GM18519 (cell line): ENCODE results near the gene ZNF883.
"Not testable (repeated sequence)": the region's sequence is repeated elsewhere in the genome, so short reads cannot be mapped to it uniquely, and the experiment has no call there.

Source experiments
- ATAC-seq: cut with Tn5 transposase; IDR thresholded peaks from one replicate; pipeline ENCODE4 v1.9.1; 2021; ENCODE audit warnings: mild to moderate bottlenecking, moderate library complexity; ENCODE audit not compliant: unreplicated experiment, low FRiP score

Gene ZNF883

DNA sequence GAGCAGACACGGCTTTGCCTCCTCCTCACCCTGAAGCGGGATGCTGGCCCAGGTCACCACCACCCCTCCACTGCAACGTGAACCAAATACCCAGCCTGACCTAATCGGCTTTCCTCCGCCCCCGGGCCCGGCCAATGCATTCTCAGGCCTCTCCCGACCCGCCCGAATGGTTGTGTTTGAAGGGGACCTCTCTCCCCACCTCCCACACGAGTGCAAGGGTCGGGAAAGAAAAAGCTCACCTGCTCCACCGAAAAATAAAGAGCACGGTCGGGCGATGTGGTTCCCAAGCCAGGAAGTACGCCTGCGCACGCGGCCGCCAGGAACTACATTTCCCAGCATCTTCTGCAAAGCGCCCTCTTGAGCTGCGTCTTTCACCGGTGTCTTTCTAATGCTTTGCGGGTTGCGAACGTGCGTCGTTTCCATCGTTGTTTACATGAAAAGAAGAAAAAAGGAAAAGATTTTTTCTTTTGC is at the start of gene ZNF883:
TSS of gene ZNF883 (minus strand) at position 282 of the 471 bp plus-strand sequence.
- ATAC-seq: no peak

DNA sequence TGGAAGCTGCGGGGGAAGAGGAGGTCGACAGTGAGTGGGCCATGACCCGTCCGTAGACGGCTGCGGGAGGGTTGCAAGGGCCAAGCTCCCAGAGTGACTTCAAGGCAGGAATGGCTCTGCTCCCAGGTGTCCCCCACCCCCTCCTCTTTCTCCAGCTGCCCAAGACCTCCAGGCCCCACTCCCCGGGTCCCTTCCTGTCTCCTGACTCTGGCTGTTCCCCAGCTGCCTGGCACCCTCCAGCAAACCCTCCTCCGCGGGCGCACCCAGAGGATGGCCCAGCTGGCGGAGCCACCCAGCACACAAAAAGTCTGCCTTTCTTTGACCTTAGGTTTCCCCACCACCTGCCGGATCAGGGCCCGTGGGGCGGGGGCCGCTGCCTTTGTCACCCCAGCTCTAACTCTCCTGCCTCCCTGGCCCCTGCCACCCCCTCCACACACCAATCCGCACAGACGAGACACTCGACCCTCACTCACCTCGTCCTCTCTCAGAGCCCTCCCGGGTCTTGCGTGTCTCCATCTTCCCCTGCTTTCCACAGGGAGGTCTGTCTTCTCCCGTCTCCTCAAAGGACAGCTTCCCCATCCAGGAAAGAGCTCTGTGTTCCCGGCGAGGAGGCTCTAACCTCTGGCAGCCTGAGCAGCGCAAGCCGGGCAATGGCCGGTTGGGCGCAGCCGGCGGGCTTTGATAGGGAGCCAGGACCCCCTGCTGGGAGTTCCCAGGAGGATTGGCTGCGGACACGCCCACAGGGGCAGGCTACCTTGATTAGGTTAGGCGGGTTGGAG is 49.3 kb upstream of the ZNF883 start:
- not testable (repeated sequence) for ATAC-seq

DNA sequence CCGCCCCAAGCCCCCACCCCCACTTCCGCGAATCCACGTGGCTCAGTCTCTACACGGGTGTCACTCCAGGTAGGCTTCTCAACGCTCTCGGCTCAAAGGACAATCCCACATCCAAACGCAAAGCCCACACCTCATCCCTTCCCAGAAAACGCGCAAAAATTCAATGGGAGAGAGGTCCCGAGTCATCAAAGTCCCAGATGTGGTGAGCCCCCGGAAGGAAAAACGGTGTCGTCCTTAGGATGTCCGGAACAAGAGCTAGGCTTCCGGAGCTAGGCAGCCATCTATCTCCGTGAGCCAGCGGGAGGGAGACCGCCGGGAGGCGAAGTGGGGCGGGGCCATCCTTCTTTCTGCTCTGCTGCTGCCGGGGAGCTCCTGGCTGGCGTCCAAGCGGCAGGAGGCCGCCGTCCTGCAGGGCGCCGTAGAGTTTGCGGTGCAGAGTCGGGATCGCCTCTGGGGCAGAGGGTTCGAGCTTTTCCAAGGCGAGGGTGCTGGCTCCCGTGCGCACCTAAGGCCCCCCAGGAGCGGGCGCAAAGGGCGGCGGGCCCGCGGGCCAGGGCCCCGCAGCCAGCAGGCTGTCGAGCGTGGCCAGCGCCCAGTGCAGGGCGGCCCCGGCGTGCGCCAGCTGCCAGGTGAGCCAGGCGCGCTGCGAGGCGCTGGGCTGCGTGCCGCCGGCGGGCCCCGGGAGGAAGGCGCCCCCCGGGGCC is 47.7 kb upstream of the ZNF883 start:
- ATAC-seq: not testable (repeated sequence)

DNA sequence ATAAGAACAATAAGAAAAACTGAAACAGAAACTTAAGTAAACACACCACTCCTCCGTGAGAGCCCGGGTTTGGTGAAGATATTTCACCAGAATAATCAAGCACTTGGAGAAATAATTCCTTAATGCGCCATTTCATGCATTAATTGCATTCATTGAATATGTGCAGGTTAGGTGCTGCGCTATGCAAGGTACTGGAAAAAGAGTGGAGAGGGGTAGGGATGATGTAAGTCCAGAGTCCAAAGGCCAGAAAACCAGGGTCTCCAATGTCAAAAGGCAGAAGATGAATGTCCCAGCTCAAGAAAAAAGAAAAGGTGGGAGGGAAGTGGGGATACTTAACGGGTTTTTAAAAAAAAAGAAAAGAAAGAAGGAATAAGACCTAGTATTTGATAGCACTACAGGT is 45.2 kb upstream of the ZNF883 start:
- no peak for ATAC-seq

DNA sequence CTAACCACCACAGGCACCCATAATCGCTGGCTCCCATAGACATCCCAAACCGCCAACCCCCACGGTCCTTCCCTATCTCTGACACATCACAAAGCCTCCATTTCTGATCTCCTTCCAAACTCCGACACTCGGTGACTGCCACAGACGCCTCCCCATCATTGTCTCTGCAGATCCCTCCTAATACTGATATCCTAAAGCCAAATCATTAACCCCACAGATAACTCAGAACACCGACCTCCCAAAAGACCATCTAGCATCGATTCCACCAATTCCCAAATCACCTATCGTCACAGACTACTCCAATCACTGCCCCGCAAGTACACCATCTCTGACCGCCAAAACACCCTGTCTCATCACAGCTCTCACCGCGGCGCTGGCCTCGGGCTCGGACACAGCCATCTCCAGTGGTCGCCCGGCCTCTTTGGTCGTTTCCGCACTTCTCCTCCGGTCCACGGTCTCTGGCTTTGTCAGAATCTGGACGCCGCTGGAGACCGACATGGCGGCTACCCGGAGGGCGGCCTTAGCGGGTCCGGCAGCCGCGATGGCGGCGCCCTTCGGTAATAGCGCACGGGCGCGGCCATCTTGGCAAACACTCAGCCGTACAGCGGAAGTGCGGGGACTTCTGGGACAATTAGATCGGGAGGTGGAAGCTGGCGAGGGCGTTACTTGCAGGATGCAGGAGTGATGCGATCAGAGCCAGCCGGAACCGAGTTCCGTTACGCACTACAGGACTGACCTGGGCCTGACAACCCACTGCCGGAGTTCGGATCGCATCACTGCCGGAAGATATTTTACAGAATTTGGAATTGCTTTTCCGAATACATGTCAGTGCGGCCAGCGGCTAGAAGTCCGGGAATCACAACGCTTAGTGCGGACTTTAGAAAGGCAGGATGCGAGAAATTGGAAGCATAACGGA is 44.5 kb upstream of the ZNF883 start, which contains the start of gene ZFP37:
TSS of gene ZFP37 (minus strand) at position 534 of the 916 bp plus-strand sequence. CDS start at position 498, 36 bp downstream.
- ATAC-seq: peak; percentile 84

DNA sequence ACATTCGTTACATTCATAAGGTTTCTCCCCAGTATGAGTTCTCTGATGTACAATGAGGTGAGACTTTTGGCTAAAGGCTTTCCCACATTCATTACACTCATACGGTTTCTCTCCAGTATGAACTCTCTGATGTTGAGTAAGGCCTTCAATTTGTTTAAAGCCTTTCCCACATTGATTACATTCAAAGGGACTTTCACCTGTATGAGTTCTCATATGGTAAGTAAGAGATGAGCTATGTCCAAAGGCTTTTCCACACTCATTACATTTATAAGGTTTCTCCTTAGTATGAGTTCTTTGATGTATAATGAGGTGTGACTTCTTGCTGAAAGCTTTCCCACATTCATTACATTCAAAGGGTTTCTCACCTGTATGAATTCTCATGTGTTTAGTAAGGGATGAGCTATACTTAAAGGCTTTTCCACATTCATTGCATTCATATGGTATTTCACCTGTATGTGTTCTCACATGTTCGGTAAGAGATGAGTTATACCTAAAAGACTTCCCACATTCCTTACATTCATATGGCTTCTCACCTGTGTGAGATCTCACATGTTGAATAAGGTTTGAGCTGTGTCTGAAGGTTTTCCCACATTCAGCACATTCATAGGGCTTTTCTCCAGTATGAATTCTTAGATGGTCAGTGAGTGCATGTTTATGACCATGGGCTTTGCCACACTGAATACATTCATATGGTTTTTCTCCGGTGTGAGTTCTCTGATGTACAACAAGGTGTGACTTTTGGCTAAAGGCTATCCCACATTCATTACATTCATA is 31.1 kb upstream of the ZNF883 start:
- ATAC-seq: no peak

DNA sequence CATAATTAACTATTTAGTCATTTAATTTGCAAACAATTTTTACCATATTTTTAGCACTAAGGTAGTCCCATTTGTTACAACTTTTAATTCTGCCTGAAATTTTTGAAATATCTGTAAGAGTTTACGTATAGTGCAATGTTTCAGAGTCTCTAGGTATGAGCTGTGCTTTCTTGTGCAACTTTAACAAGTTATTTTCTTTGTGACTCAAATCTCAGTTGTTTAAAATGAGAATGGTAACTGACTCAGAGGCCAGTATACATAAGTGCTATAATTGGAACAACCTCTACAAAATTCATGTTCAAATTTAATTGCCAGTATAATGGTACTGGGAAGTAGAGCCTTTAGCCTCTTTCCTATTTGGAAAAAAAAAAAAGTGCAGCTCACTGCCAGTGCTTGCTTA is 14.2 kb upstream of the ZNF883 start:
- ATAC-seq: no peak

DNA sequence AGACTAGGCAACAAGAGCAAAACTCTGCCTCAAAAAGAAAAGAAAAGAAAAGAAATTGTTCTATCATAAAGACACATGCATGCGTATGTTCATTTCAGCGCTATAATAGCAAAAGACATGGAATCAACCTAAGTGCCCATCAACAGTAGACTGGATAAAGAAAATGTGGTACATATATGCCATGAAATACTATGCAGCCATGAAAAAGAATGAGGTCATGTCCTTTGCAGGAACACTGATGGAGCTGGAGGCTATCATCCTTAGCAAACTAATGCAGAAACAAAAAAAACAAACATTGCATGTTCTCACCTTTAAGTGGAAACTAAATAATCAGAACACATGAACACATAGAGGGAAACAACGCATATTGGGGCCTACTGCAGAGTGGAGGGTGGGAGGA is 6.3 kb upstream of the ZNF883 start:
- no peak for ATAC-seq

DNA sequence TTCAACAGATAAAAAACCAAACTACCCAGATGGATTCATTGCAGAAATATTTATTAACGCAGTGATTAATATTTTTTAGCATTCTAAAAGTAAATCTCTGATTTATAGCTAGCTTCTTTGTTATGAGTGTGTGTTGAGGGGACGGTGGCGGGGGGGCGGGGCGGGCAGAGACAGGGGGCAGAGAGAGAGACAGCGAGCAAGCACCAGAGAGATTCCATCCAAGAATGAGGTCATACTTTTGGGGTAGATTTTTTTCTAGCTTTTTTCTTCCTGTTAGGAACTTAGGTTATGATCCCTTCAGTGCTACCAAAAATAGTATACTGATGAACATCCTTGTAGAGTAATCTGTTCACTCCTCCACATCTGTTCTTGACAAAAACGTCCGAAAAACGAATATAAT is 500 bp upstream of the ZNF883 start:
- ATAC-seq: no peak

DNA sequence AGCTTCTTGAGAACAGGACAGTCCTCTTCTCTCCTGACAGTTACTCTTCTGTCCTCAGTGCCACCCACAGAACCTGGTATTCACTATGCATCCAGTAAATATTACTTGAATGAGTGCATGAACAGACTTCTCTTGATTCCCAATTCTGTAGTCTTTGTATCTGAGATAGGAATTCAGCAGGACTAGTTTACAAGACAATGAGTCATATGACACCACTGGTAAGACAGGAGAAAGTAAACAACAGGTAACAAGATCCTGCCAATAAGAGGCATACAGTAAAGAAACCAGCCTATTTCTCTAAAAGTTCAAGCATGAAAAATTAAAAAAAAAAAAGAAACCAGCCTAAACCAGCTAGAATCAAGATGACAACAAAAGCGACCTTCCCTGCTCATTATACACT is 6.2 kb downstream of the ZNF883 start:
- ATAC-seq: no peak

DNA sequence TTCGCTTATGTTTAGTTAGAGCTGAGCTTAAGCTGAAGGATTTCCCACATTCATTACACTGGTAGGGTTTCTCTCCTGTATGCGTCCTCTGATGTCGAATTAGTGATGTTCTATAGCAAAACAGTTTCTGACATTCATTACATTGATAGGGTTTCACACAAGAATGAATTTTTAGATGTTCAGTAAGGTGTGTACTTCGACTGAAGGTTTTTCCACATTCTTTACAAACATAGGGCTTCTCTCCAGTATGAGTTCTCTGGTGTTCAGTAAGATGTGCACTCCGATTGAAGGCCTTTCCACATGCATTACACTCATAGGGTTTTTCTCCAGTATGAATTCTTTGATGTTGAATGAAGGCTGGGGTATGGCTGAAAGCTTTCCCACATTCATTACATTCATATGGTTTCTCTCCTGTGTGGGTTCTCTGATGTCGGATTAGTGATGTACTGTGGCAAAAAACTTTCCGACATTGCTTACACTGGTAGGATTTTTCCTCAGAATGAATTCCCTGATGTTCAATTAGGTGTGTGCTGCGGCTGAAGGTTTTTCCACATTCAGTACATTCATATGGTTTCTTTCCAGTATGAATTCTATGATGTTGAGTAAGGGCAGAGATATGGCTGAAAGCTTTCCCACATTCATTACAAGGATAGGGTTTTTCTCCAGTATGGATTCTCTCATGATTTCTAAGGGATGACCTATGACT is 14.6 kb downstream of the ZNF883 start:
- ATAC-seq: no peak

DNA sequence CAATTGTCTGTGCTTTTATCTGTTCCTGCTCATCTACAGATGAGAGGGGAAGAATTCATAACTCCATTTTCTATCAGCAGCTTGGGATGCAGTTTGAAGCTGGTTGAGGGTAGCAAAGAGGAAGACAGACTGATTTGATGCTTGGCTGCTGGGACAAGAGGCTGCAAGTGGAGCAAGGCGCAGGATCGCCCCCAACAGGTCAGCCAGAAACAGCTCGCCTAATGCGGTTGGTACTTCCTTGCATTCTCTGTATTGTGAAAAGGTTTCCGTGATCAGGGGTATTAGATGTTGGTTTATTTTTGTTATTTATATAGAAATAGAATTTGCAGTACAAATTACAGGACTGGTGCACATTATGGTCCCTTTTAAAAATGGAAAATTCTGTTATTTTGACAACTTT is 40.6 kb downstream of the ZNF883 start:
- ATAC-seq: no peak

DNA sequence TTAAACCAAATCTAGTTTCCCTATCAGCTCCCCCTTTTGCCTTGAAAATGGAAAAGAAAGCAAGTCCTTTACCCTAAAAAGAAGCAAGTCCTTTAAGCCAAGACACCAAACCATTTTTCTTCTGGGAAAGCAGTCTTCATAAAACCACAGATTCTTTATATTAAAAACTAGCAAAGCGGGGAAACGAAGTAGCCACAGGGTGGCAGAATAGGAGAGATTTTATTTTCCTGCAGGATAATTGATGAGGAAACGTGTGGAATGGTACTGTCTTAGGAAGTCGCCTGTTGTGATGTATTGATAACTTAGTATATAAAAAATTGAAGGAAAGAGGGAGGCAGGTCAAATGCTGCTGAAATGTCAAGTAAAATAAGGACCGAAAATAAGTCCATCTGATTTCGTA is 41.1 kb downstream of the ZNF883 start:
- no peak for ATAC-seq

DNA sequence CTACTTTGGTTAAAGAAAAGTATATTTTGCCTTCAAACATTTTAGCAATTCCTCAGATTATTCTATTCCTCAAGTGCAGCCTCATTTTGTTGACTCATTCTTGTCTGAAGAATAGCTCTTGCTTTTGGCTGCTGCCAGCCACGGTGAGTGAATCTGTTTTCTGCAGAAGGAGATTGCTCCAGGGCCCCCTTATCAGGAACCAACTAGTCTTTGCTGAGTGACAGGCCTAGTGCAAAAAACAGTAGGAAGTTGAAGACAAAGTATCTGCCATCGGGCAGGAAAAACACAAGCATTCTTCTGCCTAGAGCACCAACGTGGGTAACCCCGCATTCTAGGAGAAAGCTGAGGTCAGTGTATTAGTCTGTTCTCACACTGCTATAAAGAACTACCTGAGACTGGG is 42.3 kb downstream of the ZNF883 start:
- ATAC-seq: no peak

DNA sequence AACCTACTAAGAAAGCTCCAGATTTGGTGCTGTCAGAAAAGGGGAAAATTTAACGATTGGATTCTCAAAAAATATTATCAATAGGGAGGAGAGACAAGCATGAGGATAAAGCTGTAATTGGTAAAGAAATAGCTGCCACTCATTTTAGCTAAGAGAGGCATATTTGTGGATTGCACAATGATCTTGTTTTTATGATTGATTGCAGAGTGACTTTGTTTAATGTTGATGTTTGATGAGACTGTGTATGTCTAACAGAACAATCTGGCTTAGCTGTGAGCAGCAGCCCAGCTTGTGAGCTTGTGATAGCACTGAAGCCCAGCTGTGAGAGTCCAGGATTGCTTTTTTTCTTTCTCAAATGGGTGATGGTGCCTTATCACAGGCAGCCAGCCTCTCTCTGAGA is 56.4 kb downstream of the ZNF883 start:
- no peak for ATAC-seq

DNA sequence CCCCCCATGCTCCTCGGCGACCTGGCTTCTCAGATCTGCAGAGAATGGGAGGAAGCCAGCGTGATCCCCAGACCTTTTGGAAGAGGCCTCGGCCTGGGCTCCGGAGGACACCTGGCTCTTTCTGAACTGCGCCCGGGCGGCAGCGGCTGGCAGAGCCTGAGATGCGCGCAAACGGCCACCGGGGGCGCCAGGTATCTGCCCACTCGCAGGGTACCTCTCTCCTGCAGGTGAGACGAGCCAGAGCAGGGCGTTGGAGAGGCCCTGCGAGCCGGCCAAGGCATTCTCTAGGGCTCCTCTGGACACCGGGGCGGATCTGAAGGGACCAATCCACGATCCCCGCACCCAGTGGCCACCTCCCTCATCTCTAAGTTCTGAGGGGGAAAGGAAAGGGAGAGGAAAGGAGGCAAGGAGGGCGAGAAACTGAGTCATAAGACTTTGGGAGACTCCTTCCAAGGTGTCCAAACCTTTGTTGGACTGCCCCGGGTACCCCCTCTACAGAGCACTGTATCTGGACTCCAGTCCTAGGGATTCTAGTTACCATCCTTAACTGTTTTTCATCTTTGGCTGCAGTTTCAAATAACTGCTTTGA is 66.3 kb downstream of the ZNF883 start:
- no peak for ATAC-seq

DNA sequence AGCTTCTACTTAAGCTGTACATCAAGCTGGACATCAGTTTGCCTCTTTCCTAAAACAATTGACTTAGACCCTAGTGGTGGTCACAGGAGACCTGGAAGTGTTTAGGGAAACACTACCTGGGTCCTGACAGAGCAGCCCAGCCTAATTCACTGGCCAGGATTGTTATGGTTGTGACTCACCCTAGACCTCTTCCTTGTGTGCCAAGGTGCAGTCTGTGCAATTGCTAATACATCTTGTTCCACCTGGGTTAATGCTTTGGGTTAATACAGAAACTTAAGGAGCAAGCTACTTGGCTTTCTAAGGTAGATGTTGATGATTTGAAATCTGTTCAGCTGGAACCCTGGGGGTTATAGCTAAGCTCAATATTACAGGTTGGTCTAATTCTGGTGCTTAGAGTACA is 72.6 kb downstream of the ZNF883 start:
- no peak for ATAC-seq

DNA sequence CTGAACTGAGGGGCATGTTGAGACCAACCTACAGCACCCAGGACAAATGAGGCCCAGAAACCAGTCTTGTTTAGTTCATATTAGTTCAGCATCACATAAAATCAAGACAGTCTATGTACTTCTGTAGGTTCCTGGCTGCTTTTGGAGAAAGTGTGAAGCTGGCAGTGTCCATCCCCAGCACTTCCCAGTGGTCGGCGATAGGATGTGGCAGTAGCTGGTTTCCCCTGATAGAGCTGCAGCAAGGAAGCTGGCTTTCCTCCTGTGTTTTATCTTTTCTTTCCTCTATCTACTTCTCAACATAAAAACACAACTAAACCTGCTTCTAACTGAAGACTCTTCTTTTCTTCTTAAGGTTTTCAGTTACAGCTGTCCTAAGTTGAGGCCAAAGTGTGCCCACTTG is 78.3 kb downstream of the ZNF883 start:
- ATAC-seq: no peak

DNA sequence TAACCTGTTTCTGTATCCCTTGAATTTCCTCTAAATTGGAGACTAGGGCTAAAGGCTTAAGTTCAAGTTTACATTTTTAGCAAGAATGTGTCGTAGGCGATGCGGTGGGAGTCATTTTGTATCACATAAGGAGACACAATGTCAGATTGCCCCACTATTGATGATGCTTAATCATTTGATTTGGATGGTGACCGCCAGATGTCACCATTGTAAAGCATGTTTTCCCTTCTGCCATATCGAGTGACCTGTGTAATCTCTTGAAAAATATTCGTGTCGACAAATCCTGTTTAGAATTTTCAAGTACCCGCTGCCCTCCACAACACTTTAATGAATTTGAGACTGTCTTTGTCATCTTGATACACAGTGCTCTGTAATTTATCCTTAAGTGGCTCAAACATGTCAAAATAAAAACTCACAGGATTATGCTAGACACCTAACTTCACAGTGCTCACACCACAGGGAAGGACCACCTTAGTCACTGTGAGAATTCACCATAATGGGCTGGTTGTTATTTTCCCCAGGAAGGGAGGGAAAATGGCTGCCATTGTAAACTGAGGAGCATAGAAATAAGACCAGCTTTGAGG is 86.8 kb downstream of the ZNF883 start:
- ATAC-seq: no peak
